ENCODE results near the gene ANKRD52. TPM values are rescaled to one million over a fixed set of nuclear protein-coding genes. Genes with fewer than 3 reads are reported as not detected.

The ANKRD52 gene
- total and polyA plus RNA-seq, 4 donors, result 5.4 to 13.6 (median 9.3) TPM

DNA sequence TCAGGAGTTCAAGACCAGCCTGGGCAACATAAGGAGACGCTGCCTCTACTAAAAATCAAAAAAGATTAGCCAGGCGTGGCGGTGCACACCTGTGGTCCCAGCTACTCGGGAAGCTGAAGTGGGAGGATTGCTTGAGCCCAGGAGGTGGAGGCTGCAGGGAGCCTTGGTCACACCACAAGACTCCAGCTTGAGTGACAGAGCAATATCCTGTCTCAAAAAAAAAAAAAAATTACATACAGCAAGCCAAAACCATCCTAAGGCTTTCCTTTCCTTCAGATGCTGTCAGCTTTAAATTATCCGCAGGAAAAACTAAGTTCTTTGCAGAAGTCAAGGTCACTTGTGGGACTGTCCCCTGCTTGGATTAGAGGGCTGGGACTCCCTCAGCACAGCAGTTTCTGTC lies 40.6 kb upstream of the ANKRD52 start:
- H3K9me3 ChIP-seq (ENCODE audit: control insufficient read depth in 4 of 4, low read length in 3 of 4), result no peaks in the 10 kb centered on the region
- TF ChIP-seq FOXA1 (IDR thresholded peaks at IDR 0.05) (no peak), FOXA2 (IDR thresholded peaks at IDR 0.05) (no peak)
- peaks cover 15 to 66% (median 63%) of the 10 kb centered on the region in 4 donors for H3K4me1 ChIP-seq (ENCODE audit: control insufficient read depth in 4 of 4, insufficient read depth in 4 of 4, low read length in 3 of 4)
- H3K27ac ChIP-seq (ENCODE audit: low read depth in 1 of 2, low read length in 2 of 2), result peak overlapping the region in 1 of 2 donors; percentile 95
- H3K4me3 ChIP-seq (ENCODE audit: low read depth in 1 of 3, low read length in 3 of 3), result peak overlapping the region; percentile 70 to 97 (median 96)
- no peaks in the 10 kb centered on the region for H3K27me3 ChIP-seq (ENCODE audit: control insufficient read depth in 4 of 4, insufficient read depth in 4 of 4, low read length in 3 of 4)
- H3K36me3 ChIP-seq (ENCODE audit: control insufficient read depth in 4 of 4, insufficient read depth in 3 of 4, low read depth in 1 of 4, low read length in 3 of 4), result peaks cover 0 to 2% (median 0%) of the 10 kb centered on the region in 4 donors
- no peak for DNase-seq (ENCODE audit: low spot score)
- WGBS, result 65% methylated on average over 5 of the region's 5 CpGs
- H3K9ac ChIP-seq (ENCODE audit: low read depth in 1 of 2, low read length in 2 of 2), result peak overlapping the region; percentile 22 to 80

GRCh38 chr12:56297400-56297799 lies 39.2 kb upstream of the ANKRD52 start:
- no peaks in the 10 kb centered on the region for H3K27me3 ChIP-seq (ENCODE audit: control insufficient read depth in 4 of 4, insufficient read depth in 4 of 4, low read length in 3 of 4)
- TF ChIP-seq NR2F2 (IDR thresholded peaks at IDR 0.05), result no peak
- TF ChIP-seq, protein P1, sequence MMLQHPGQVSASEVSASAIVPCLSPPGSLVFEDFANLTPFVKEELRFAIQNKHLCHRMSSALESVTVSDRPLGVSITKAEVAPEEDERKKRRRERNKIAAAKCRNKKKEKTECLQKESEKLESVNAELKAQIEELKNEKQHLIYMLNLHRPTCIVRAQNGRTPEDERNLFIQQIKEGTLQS (IDR thresholded peaks at IDR 0.05), result no peak
- TF ChIP-seq GABPA (IDR thresholded peaks at IDR 0.05 in 1 of 2, conservative IDR thresholded peaks at IDR 0.05 in 1 of 2), result no peak
- no peak for TF ChIP-seq YY1 (IDR thresholded peaks at IDR 0.05)
- no peak for TF ChIP-seq ZBTB33 (IDR thresholded peaks at IDR 0.05)
- no peak overlapping the region for H3K4me3 ChIP-seq (ENCODE audit: low read depth in 1 of 3, low read length in 3 of 3)
- DNase-seq (ENCODE audit: low spot score), result no peak
- 92% methylated on average over 8 of the region's 8 CpGs for WGBS
- H3K4me1 ChIP-seq (ENCODE audit: control insufficient read depth in 4 of 4, insufficient read depth in 4 of 4, low read length in 3 of 4), result peaks cover 18 to 58% (median 57%) of the 10 kb centered on the region in 4 donors
- peaks cover 0 to 2% (median 0%) of the 10 kb centered on the region in 4 donors for H3K36me3 ChIP-seq (ENCODE audit: control insufficient read depth in 4 of 4, insufficient read depth in 3 of 4, low read depth in 1 of 4, low read length in 3 of 4)
- H3K9me3 ChIP-seq (ENCODE audit: control insufficient read depth in 4 of 4, low read length in 3 of 4), result no peaks in the 10 kb centered on the region
- no peak overlapping the region for H3K27ac ChIP-seq (ENCODE audit: low read depth in 1 of 2, low read length in 2 of 2)
- no peak overlapping the region for H3K9ac ChIP-seq (ENCODE audit: low read depth in 1 of 2, low read length in 2 of 2)

DNA sequence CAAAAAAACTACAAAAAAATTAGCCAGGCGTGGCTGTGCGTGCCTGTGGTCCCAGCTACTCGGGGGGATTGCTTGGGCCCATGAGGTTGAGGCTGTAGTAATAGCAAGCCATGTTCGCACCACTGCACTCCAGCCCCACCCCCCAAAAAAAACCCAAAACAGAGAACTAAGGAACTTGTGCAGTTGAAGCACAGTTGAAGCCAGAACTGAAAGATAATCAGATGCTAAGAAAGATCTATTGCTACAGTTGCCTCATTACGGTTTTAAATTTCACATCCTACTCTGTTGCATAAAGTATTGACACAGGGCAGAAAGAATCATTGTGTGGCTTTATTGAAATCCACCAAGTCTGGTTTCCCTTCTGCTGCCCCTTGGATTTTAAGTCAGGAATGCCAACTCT lies 38.1 kb upstream of the ANKRD52 start:
- Histone ChIP-seq H3K27me3 (ENCODE audit: control insufficient read depth in 4 of 4, insufficient read depth in 4 of 4, low read length in 3 of 4) (no peaks in the 10 kb centered on the region), H3K4me3 (ENCODE audit: low read depth in 1 of 3, low read length in 3 of 3) (no peak overlapping the region), H3K27ac (ENCODE audit: low read depth in 1 of 2, low read length in 2 of 2) (peak overlapping the region in 1 of 2 donors; percentile 53), H3K4me1 (ENCODE audit: control insufficient read depth in 4 of 4, insufficient read depth in 4 of 4, low read length in 3 of 4) (peaks cover 18 to 51% (median 46%) of the 10 kb centered on the region in 4 donors), H3K9ac (ENCODE audit: low read depth in 1 of 2, low read length in 2 of 2) (no peak overlapping the region), H3K36me3 (ENCODE audit: control insufficient read depth in 4 of 4, insufficient read depth in 3 of 4, low read depth in 1 of 4, low read length in 3 of 4) (peaks cover 0 to 6% (median 2%) of the 10 kb centered on the region in 4 donors), H3K9me3 (ENCODE audit: control insufficient read depth in 4 of 4, low read length in 3 of 4) (no peaks in the 10 kb centered on the region)
- no peak for DNase-seq (ENCODE audit: low spot score)
- WGBS, result 76% methylated on average over 5 of the region's 5 CpGs
- TF ChIP-seq HNF4A (conservative IDR thresholded peaks at IDR 0.05), result no peak
- TF ChIP-seq RXRA (IDR thresholded peaks at IDR 0.05), result peak in 1 of 2 donors; percentile 11
- no peak for TF ChIP-seq YY1 (IDR thresholded peaks at IDR 0.05)
- no peak for TF ChIP-seq NR2F2 (IDR thresholded peaks at IDR 0.05)
- TF ChIP-seq FOXA2 (IDR thresholded peaks at IDR 0.05), result peak; percentile 68
- no peak for TF ChIP-seq TAF1 (conservative IDR thresholded peaks at IDR 0.05)
- no peak for TF ChIP-seq GABPA (IDR thresholded peaks at IDR 0.05 in 1 of 2, conservative IDR thresholded peaks at IDR 0.05 in 1 of 2)
- no peak for TF ChIP-seq HNF4G (IDR thresholded peaks at IDR 0.05)
- no peak for TF ChIP-seq REST (IDR thresholded peaks at IDR 0.05)
- TF ChIP-seq JUND (IDR thresholded peaks at IDR 0.05), result no peak
- TF ChIP-seq CTCF (IDR thresholded peaks at IDR 0.05; ENCODE audit: low read depth, low read length, missing input control), result no peak
- no peak for TF ChIP-seq MAX (IDR thresholded peaks at IDR 0.05)
- no peak for TF ChIP-seq SP1 (IDR thresholded peaks at IDR 0.05)
- TF ChIP-seq, protein P1 (IDR thresholded peaks at IDR 0.05), result no peak
- no peak for TF ChIP-seq EGR1 (IDR thresholded peaks at IDR 0.05; ENCODE audit: low read depth in 2 of 2)
- no peak for TF ChIP-seq RAD21 (IDR thresholded peaks at IDR 0.05)

Measured in liver (tissue), 9 donors.